B cell (primary cell): ENCODE data around the gene SUPT7L. TPM values are rescaled to one million over a fixed set of nuclear protein-coding genes. Genes with fewer than 3 reads are reported as not detected.
A peak's percentile ranks its signal among the peaks of the same experiment; 100 is the strongest.

Experiments
- ATAC-seq: fragments of 200-7000 bp; cut with Tn5 transposase; one replicate; pipeline ENCODE4 v1.10.0; 2021; ENCODE audit warnings: low read depth, mild to moderate bottlenecking, moderate number of reproducible peaks, moderate library complexity
- CTCF ChIA-PET: fragments of 350-600 bp; sonication (Branson Sonifier 250); formaldehyde crosslinking; loops from one replicate; lab custom pipeline; 2021; ENCODE audit warnings: antibody characterized with exemption, inconsistent platforms; lab: Charles Lee
- POLR2A ChIA-PET: fragments of 350-600 bp; sonication (Branson Sonifier 250); formaldehyde crosslinking; loops from one replicate; lab custom pipeline; 2021; ENCODE audit warnings: antibody characterized with exemption; lab: Charles Lee
- DNase-seq: peaks from one replicate; pipeline ENCODE4 v3.0.0; 2013
- H2AFZ ChIP-seq: 2 replicates; pipeline ENCODE4 v1.6.1; 2012; ENCODE audit warnings: mild to moderate bottlenecking, low read depth, low read length; ENCODE audit not compliant: insufficient read depth, poor library complexity, severe bottlenecking
- H3K27ac ChIP-seq, 2 donors: 1 replicate in 1 of 2; 2 replicates in 1 of 2; pipeline ENCODE4 v1.5.1; 2012 to 2013; ENCODE audit warnings: low read length in 2 of 2, mild to moderate bottlenecking in 2 of 2, moderate library complexity in 1 of 2
- H3K27me3 ChIP-seq, 4 experiments: fragments of 200-600 bp in 1 of 4; sonication (generic) in 1 of 4; replicated peaks in 1 of 4; 1 replicate in 2 of 4; 2 replicates in 2 of 4; pipeline versions ENCODE4 v1.6.1 to v1.7.0; 2013 to 2016; ENCODE audit warnings: low read length in 3 of 4, mild to moderate bottlenecking in 2 of 4, mixed read lengths in 1 of 4, moderate library complexity in 1 of 4; ENCODE audit not compliant: insufficient read depth in 4 of 4, control insufficient read depth in 3 of 4; ENCODE audit errors: control extremely low read depth in 1 of 4
- H3K36me3 ChIP-seq, 2 experiments: replicated peaks in 1 of 2; 1 replicate in 1 of 2; 2 replicates in 1 of 2; pipeline versions ENCODE4 v1.6.1 to v1.7.1; 2013; ENCODE audit warnings: low read length in 1 of 2; ENCODE audit not compliant: insufficient read depth in 2 of 2, control insufficient read depth in 1 of 2; ENCODE audit errors: control extremely low read depth in 1 of 2, extremely low read depth in 1 of 2
- H3K4me1 ChIP-seq, 2 donors: fragments of 200-600 bp in 1 of 2; sonication (generic) in 1 of 2; 1 replicate in 1 of 2; 2 replicates in 1 of 2; pipeline versions ENCODE4 v1.5.1 to v1.6.1; 2013 to 2017; ENCODE audit warnings: low read length in 2 of 2; ENCODE audit not compliant: control insufficient read depth in 2 of 2, insufficient read depth in 2 of 2
- H3K4me2 ChIP-seq: replicated peaks from 2 replicates; pipeline ENCODE3; 2012; ENCODE audit warnings: mild to moderate bottlenecking, low read depth, low read length; ENCODE audit not compliant: poor library complexity, severe bottlenecking
- H3K4me3 ChIP-seq, 5 experiments: fragments of 200-600 bp in 1 of 5; sonication (generic) in 1 of 5; 1 replicate in 3 of 5; 2 replicates in 2 of 5; pipeline versions ENCODE4 v1.5.1 to v1.7.0; 2011 to 2016; ENCODE audit warnings: low read length in 4 of 5, mild to moderate bottlenecking in 4 of 5, low read depth in 2 of 5, control low read depth in 1 of 5, moderate library complexity in 1 of 5; ENCODE audit not compliant: insufficient read depth in 1 of 5; ENCODE audit errors: control extremely low read depth in 1 of 5, extremely low read depth in 1 of 5
- H3K79me2 ChIP-seq: fragments of 200-600 bp; sonication (generic); one replicate; pipeline ENCODE4 v1.6.0; 2016; ENCODE audit warnings: low read length; ENCODE audit not compliant: control insufficient read depth, insufficient read depth
- H3K9ac ChIP-seq: fragments of 200-600 bp; sonication (generic); 2 replicates; pipeline ENCODE4 v1.6.1; 2017; ENCODE audit warnings: mild to moderate bottlenecking, low read length, moderate library complexity
- H3K9me3 ChIP-seq, 3 donors: one replicate each; pipeline versions ENCODE4 v1.6.1 to v1.7.1; 2013; ENCODE audit warnings: low read length in 2 of 3; ENCODE audit not compliant: control insufficient read depth in 2 of 3, insufficient read depth in 1 of 3; ENCODE audit errors: control extremely low read depth in 1 of 3
- H4K20me1 ChIP-seq: 2 replicates; pipeline ENCODE4 v1.6.0; 2012; ENCODE audit warnings: mild to moderate bottlenecking, low read length; ENCODE audit not compliant: insufficient read depth, control insufficient read depth, poor library complexity, severe bottlenecking
- H3K27ac Mint-ChIP-seq: one replicate; pipeline ENCODE4 v1.8.0; 2021; ENCODE audit warnings: mixed read lengths
- H3K27me3 Mint-ChIP-seq: one replicate; pipeline ENCODE4 v1.8.0; 2021; ENCODE audit warnings: mixed read lengths
- H3K4me1 Mint-ChIP-seq: one replicate; pipeline ENCODE4 v1.8.0; 2021; ENCODE audit warnings: mixed read lengths
- H3K4me3 Mint-ChIP-seq: one replicate; pipeline ENCODE4 v1.8.0; 2021; ENCODE audit warnings: mixed read lengths
- H3K9me3 Mint-ChIP-seq: one replicate; pipeline ENCODE4 v1.8.0; 2022; ENCODE audit warnings: mixed read lengths; ENCODE audit not compliant: insufficient read depth
- EZH2 ChIP-seq: IDR thresholded peaks from 2 replicates; pipeline ENCODE4 v1.6.1; 2012; ENCODE audit warnings: borderline replicate concordance, low read depth, mild to moderate bottlenecking, moderate library complexity, low read length; ENCODE audit not compliant: insufficient read depth, poor library complexity, severe bottlenecking
- WGBS: methylation state at CpG from one replicate; pipeline ENCODE4 v1.1.5; 2013; ENCODE audit warnings: missing lambda C conversion rate; ENCODE audit not compliant: insufficient coverage; 5-methylcytosine and 5-hydroxymethylcytosine counted together
- intact Hi-C: fragments of 100-400 bp; cut with micrococcal nuclease; formaldehyde crosslinking; loops from one replicate; pipeline ENCODE4 v1.10.0; 2022
- polyA plus RNA-seq: library from polyadenylated mRNA; depleted of rRNA; stranded (reverse); fragments of >200 nt; gene quantifications from 2 replicates; pipeline ENCODE4 v1.2.3, GENCODE V29; 2012
- total RNA-seq, 2 donors: library from RNA; stranded (reverse); fragments of 120-200 nt in 1 of 2; gene quantifications; 1 replicate in 1 of 2; 2 replicates in 1 of 2; pipeline versions ENCODE4 v1.2.3 to v1.2.4, GENCODE V29; 2013 to 2022
- TF ChIP-seq, protein P1 (sequence below): fragments of 200-600 bp; IDR thresholded peaks from one replicate; pipeline ENCODE4 v1.8.0; 2022; ENCODE audit warnings: antibody characterized with exemption, mild to moderate bottlenecking

The SUPT7L gene
- total and polyA plus RNA-seq, 2 donors (not counting 1 experiment from before 2014, with no cell fraction given) = 40.2 to 42.4 TPM

DNA sequence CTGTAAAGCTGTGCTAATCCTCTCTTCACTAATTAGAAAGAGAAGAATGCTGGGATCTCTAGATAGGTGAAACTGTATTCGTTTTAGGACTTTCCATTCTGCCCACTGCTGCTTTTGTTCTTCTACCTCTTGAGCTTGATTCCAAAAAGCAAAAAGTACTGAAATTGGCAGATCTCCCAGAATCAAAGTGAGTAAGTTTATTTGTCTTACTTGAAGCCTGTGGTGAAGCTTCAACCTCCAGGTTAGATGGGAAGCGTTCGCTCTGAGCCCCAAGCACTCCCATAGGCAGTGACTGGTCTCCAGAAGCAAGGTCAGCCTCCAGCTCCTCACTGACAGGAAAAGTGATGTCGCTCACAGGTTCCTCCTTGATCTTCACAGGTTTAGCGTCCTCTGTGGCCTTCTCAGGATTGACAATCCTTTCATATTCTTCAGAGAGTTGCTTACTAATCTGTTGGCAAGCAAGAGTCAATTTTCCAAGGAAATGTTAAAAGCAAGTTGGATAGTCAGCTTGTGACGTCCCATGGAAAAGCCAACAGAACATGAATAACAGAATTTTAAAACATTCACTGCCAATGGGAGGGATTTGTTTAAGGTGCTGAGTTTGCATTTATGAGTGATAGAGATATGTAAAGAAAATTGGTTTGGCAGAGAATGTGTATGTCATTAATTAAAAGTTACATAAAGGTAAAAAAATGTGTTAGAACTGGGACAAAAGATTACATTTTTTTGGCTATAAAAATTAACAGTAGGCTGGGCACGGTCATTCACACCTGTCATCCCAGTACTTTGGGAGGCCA is 8.1 kb downstream of the SUPT7L start:
- Histone ChIP-seq H4K20me1 (no peaks in the 10 kb centered on the region), H3K27me3 (no peaks in the 10 kb centered on the region), H3K4me1 (peaks cover 0 to 5% of the 10 kb centered on the region in 2 donors), H3K4me3 (no peak overlapping the region), H2AFZ (no peak overlapping the region), H3K9me3 (no peaks in the 10 kb centered on the region), H3K79me2 (peaks cover 2% of the 10 kb centered on the region), H3K36me3 (peaks cover 3 to 75% of the 10 kb centered on the region in 2 experiments), H3K4me2 (no peak overlapping the region), H3K27ac (no peak overlapping the region), H3K9ac (no peak overlapping the region)
- TF ChIP-seq, protein P1, sequence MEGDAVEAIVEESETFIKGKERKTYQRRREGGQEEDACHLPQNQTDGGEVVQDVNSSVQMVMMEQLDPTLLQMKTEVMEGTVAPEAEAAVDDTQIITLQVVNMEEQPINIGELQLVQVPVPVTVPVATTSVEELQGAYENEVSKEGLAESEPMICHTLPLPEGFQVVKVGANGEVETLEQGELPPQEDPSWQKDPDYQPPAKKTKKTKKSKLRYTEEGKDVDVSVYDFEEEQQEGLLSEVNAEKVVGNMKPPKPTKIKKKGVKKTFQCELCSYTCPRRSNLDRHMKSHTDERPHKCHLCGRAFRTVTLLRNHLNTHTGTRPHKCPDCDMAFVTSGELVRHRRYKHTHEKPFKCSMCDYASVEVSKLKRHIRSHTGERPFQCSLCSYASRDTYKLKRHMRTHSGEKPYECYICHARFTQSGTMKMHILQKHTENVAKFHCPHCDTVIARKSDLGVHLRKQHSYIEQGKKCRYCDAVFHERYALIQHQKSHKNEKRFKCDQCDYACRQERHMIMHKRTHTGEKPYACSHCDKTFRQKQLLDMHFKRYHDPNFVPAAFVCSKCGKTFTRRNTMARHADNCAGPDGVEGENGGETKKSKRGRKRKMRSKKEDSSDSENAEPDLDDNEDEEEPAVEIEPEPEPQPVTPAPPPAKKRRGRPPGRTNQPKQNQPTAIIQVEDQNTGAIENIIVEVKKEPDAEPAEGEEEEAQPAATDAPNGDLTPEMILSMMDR = no peak
- TF ChIP-seq EZH2 = no peak
- intact Hi-C loops = no loop called here
- H3K4me1 Mint-ChIP-seq = peaks cover 11% of the 10 kb centered on the region
- 100% methylated on average over 5 of the region's 7 CpGs for WGBS
- CTCF ChIA-PET = interaction anchor here (1.0 to 1.6 kb wide), 4 partner anchors 8 to 28 kb away, joined by 3 to 9 read pairs (median 3); partner anchors contain the start of genes SLC4A1AP and SUPT7L
- no peaks in the 10 kb centered on the region for H3K27me3 Mint-ChIP-seq
- POLR2A ChIA-PET = no interaction called here
- DNase-seq = no peak
- no peak for ATAC-seq
- H3K9me3 Mint-ChIP-seq = no peaks in the 10 kb centered on the region
- H3K27ac Mint-ChIP-seq = no peak overlapping the region
- no peak overlapping the region for H3K4me3 Mint-ChIP-seq

DNA sequence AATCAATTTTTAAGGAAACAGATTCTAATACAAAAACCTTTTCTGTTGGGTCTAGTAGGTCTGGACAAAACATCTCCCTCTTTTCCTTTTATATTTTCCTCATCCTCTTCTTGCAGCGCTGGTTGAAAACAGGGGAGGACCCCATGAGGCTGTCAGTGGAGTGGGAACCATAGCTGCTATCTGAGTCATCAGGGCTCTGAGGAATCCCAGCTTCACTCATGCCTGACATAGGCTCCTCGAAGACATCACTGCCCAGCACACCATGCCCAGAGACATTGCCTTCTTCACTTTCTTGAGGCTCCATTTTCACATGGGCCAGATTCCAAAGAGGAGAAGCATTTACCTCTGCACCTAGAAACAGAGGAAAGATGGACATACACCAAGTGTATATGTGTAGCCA is 10.0 kb downstream of the SUPT7L start:
- H3K4me2 ChIP-seq = no peak overlapping the region
- H3K36me3 ChIP-seq = peaks cover 3 to 68% of the 10 kb centered on the region in 2 experiments
- peaks cover 0 to 5% of the 10 kb centered on the region in 2 donors for H3K4me1 ChIP-seq
- H3K79me2 ChIP-seq = no peaks in the 10 kb centered on the region
- intact Hi-C loops = no loop called here
- no peaks in the 10 kb centered on the region for H3K9me3 ChIP-seq
- ChIA-PET POLR2A (no interaction called here), CTCF (interaction anchor here (1.7 kb wide), 1 partner anchor 30 kb away, joined by 6 read pairs; no protein-coding TSS in a partner anchor)
- DNase-seq = no peak
- peaks cover 7% of the 10 kb centered on the region for H3K4me1 Mint-ChIP-seq
- H3K4me3 ChIP-seq = no peak overlapping the region
- no peak overlapping the region for H3K9ac ChIP-seq
- 88% methylated on average over 1 of the region's 2 CpGs for whole genome bisulfite sequencing
- no peaks in the 10 kb centered on the region for H3K27me3 Mint-ChIP-seq
- no peak overlapping the region for H2AFZ ChIP-seq
- H3K27me3 ChIP-seq = no peaks in the 10 kb centered on the region
- no peaks in the 10 kb centered on the region for H4K20me1 ChIP-seq
- H3K9me3 Mint-ChIP-seq = no peaks in the 10 kb centered on the region
- TF ChIP-seq, protein P1 = no peak
- TF ChIP-seq EZH2 = no peak
- H3K27ac ChIP-seq = peak overlapping the region in 1 of 2 donors; percentile 42
- no peak for ATAC-seq
- no peak overlapping the region for H3K4me3 Mint-ChIP-seq
- H3K27ac Mint-ChIP-seq = peak overlapping the region; percentile 37
